Adipose tissue (tissue), 3 donors: ENCODE data around the gene NNMT. TPM values are rescaled to one million over a fixed set of nuclear protein-coding genes. Genes with fewer than 3 reads are reported as not detected.

Experiments used
- H3K27ac ChIP-seq: one replicate; pipeline ENCODE4 v1.5.1; 2013; ENCODE audit warnings: low read depth, low read length
- WGBS, 3 donors: extraction: QIAGEN DNeasy Blood & Tissue Kit; methylation state at CpG; one replicate each; pipeline ENCODE4 v1.1.7; 2013; 5-methylcytosine and 5-hydroxymethylcytosine counted together
- polyA plus RNA-seq, 3 donors: library from polyadenylated mRNA; stranded (reverse); fragments of 200-250 nt; gene quantifications; one replicate each; pipeline ENCODE4 v1.2.3, GENCODE V29; 2013
- donor health status: healthy with polysubstance abuse.
- donor health status: Bipolar disorder and iron deficiency.
- donor health status: healthy.

The NNMT gene
- polyA plus RNA-seq, 3 donors = 93.2 to 1,953 (median 1,163) TPM

DNA sequence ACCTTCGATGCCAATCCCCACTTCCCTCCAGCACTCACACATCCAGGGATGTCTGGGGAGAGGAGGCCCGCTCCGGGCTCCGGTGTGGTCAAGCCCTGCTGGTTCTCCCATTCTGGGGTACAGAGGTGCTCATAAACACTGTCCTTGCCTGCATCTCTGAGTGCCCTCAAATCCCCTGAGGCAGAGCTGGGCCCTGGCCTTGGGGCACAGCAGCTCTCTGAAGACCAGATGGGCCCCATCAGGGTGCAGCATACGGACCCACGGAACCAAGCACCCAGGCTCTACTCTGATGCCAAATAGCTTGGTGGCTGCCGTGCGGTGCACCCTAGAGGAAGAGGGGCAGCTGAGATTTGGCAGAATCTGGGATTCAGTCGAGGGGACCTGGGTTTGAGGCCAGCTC lies 35.7 kb upstream of the NNMT start:
- WGBS, 3 donors = 53 to 75% (median 70%) methylated on average over 9 of the region's 9 CpGs
- H3K27ac ChIP-seq = no peak overlapping the region

- WGBS, 3 donors = 77 to 82% (median 81%) methylated on average over 7 of the region's 7 CpGs
- H3K27ac ChIP-seq = no peak overlapping the region
Measured at GRCh38 chr11:114261791-114262190, 34.4 kb upstream of the NNMT start.

GRCh38 chr11:114262681-114263512 lies 33.3 kb upstream of the NNMT start:
- H3K27ac ChIP-seq = no peak overlapping the region
- WGBS, 3 donors = 10 to 26% (median 24%) methylated on average over 9 of the region's 9 CpGs

DNA sequence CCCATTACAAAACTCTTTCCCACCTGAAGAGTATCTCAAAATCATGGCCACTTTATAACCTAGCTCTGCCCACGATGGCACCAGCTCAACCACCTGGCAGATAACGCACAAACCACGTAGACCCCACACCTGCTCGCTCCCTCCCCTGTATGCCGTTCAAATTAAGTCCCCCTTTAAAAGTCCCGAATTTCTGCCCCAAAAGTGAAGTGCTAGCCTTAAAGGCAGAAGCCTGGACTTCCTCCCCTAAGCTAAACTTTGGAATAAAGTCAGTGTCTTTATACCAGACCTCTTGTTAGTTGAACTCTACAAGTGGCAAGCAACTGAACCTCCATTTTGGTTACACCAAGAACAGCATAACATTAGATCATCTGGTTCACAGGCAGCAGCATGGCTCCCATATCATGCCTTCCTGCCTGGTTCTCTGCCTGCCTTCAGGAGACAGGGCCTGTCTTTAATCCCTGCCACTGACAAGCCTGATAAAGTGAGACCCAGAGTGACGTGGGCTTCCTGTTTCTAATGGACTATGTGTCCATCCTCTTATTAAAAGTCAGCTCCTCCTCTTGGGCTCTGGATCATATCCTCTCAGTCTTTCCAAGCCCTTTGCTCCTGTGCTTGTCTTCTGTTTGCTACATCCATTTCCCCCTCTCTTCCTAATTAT lies 32.6 kb upstream of the NNMT start:
- H3K27ac ChIP-seq = no peak overlapping the region
- 63 to 82% (median 79%) methylated on average over 7 of the region's 7 CpGs for WGBS, 3 donors

GRCh38 chr11:114264381-114264780 lies 31.8 kb upstream of the NNMT start:
- no peak overlapping the region for H3K27ac ChIP-seq
- 88 to 89% (median 89%) methylated on average over 2 of the region's 2 CpGs for WGBS, 3 donors

- H3K27ac ChIP-seq = no peak overlapping the region
- 46 to 67% (median 65%) methylated on average over 8 of the region's 8 CpGs for WGBS, 3 donors
Measured at GRCh38 chr11:114265122-114265878, 30.9 kb upstream of the NNMT start.

DNA sequence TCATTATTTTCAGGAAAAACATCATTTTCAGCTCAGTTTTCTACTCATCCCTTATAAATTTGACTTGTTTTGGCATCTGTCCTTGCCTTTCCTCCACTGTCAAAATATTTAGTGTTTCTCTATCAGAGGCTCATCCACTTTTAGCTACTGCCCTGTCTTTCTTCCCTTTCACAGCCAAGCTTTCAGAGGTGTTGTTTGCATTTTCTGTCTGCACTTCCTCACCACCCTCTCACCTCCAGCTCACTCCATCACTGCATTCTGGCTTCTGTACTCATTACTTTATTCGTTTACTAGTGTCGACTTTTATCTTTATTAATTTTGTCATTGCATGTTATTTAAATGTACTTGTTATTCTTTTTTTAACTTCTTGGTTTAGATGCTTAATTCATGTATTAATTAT lies 26.7 kb upstream of the NNMT start:
- 55 to 79% (median 75%) methylated on average over 2 of the region's 2 CpGs for WGBS, 3 donors
- H3K27ac ChIP-seq = no peak overlapping the region

- no peak overlapping the region for H3K27ac ChIP-seq
- 91 to 98% (median 97%) methylated on average over 5 of the region's 5 CpGs for WGBS, 3 donors
Measured at GRCh38 chr11:114270531-114271270, 25.5 kb upstream of the NNMT start.

DNA sequence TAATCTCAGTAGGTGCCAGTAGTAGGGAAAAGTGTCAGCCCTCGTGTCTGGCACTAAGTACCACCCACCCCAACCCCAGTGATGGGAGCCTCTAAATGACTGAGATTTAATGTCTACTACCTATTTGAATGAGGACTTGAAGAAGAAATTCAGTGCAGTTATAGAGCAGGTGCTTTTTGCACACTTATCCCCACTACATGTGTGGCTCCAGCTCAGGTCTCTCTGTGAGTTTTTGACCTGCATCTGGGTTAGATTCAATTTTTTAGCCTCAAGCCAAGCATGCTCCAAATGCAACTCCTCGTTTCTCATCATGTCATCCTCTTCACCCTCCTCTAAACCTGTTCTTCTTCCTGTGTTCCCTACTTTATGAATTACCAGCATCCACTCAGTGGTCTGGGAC lies 24.9 kb upstream of the NNMT start:
- no peak overlapping the region for H3K27ac ChIP-seq
- 70 to 79% (median 73%) methylated on average over 2 of the region's 2 CpGs for WGBS, 3 donors

DNA sequence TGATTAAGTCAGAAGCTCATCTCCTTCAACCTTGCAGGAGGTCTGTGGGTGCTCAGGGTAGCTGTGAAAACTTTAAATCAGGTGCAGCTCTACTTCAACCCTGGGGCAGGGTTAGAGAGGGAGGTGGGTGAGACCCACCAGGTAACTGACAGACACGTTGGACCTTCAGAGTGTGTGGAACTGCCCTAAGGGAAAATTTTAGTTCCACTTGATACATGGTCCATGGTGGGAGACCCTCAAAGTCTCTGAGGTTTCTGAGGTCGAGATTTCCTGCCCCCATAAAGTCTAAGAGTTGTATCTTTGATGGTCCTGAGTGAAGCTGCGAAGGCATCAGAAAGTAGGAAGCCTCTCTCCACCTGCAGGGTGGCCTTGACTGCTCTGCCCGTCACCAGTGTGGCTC lies 23.9 kb upstream of the NNMT start:
- 54 to 80% (median 77%) methylated on average over 4 of the region's 4 CpGs for WGBS, 3 donors
- no peak overlapping the region for H3K27ac ChIP-seq

- H3K27ac ChIP-seq = no peak overlapping the region
- WGBS, 3 donors = 86 to 88% (median 87%) methylated on average over 3 of the region's 3 CpGs
Measured at GRCh38 chr11:114273071-114273470, 23.1 kb upstream of the NNMT start.

DNA sequence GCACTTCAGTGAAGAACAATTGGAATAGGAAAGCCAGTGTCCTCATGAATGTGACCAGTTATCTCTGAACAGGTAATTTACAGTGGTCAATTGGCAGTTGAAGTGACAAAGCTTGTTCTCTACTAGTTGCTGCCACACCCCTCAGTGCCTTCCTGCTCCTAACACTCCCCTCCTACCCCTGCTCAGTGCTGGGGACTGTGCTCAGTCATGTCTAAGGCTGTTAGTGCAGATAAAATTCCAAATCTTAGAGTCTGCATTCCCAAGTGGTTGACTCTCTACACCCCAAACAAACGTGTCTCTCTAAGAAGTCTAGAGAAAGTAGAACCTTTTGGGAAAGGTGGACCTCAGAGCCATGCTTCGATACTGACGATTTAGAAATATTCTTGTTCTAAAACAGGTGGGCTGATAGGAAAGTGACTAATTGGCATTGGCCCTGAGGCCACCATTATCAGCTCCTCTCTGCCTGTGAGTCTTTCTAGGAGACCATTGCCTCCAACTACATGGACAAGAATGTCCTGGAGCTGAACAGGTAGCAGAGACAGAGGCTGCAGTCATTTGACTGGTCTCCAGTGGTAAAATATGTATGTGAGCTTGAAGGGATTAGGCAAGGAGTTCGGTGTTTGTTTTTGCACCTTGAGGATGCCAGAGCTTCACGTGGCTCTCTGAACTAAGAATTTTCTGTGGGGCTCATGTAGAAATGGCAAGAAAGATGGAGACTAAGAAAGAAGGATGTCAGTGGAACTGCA lies 22.1 kb upstream of the NNMT start:
- H3K27ac ChIP-seq = no peak overlapping the region
- 64 to 85% (median 80%) methylated on average over 5 of the region's 5 CpGs for WGBS, 3 donors

- WGBS, 3 donors = 64 to 74% (median 68%) methylated on average over 3 of the region's 3 CpGs
- H3K27ac ChIP-seq = no peak overlapping the region
Measured at GRCh38 chr11:114274637-114275036, 21.6 kb upstream of the NNMT start.

DNA sequence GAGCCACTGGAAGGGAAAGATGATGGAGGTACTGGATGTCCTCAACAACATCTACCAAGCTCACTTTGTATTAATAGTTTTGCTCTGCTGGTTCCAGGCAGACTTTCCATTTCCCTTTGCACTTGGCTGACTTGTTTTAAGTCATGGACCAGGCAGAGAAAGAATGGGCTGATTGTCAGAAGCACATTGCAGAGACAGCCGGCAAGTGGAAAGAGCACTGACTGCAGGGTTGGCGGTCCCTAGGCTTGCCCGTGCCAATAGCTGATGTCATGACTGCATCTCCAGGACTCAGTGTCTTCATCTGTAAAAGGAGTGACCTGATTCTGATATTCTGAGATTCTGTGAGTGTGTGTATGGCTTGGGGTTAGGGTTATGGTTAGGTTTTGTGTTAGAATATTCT lies 20.9 kb upstream of the NNMT start:
- WGBS, 3 donors = 58 to 68% (median 67%) methylated on average over 3 of the region's 3 CpGs
- no peak overlapping the region for H3K27ac ChIP-seq

GRCh38 chr11:114276077-114276476 lies 20.1 kb upstream of the NNMT start:
- 55 to 62% (median 59%) methylated on average over 5 of the region's 5 CpGs for WGBS, 3 donors
- H3K27ac ChIP-seq = no peak overlapping the region

DNA sequence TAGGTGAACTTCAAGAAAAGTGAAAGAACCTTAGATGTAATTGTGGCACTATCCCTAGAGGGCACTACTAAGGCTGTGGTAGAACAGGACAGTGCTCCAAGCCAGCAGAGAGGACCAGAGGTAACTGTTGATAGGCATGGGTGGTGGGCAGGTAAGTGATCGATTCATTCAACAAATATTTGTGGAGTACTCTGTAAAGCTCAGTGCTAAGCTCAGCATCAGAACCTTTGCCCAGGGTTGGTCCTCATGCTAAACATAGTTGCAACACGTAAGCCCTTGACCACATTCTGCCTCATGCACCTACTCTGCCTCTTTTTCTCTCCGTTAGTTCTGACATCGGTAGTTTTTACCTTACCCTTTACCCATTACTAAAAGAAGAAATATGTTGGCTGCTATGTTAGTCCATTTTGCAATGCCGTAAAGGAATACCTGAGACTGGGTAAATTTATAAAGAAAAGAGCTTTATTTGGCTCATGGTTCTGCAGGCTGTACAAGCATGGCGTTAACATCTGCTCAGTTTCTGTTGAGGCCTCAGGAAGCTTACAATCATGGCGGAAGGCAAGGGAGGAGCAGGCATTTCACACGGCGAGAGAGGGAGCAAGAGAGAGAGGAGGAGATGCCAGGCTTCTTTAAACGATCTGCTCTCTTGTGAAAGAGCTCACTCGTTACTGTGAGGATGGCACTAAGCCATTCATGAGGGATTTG lies 18.4 kb upstream of the NNMT start:
- no peak overlapping the region for H3K27ac ChIP-seq
- 77 to 86% (median 82%) methylated on average over 11 of the region's 11 CpGs for WGBS, 3 donors

DNA sequence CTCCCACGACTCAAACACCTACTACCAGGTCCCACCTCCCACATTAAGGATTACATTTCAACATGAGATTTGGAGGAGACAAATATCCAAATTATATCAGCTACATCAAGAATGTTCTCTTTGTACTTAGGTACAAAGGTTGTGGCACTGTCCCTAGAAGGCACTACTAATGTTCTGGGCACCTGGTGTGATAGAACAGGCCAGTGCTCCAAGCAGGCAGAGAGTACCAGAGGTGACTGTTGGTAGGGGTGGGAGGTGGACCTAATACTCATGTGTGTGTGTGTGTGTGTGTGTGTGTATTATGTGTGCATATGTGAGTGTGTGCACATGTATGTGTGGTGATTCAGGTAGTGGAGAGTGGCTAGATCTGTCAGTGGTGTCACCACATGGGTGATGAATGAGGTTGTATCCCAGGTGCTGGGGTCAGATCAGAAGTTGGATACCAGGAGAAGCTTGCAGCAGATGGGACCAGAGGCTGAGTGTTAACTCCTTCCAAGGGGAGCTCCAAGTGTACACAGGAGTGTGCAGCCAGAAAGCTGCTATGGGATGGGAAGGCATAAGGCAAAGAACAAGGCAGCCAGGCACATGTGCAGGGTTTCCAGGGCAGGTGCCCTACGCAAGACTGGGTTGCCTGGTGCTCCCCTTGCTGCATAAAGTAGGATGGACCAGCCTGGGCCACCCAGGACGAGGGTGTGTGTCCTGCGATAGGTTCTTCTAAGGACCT lies 17.7 kb upstream of the NNMT start:
- no peak overlapping the region for H3K27ac ChIP-seq
- 75 to 94% (median 86%) methylated on average over 4 of the region's 4 CpGs for WGBS, 3 donors
